Measurements from ENCODE around the gene E2F8. TPM values are rescaled to one million over a fixed set of nuclear protein-coding genes. Genes with fewer than 3 reads are reported as not detected.
A peak's percentile ranks its signal among the peaks of the same experiment; 100 is the strongest.

The E2F8 gene
- total RNA-seq, 1 donor from 2014 or later: 6.9 TPM

GRCh38 chr11:19234231-19234817 is 6.4 kb downstream of the E2F8 start:
- no peak for DNase-seq (ENCODE audit: low read depth)
- no peak overlapping the region for H3K4me3 ChIP-seq (ENCODE audit: low read depth, low read length)
- TF ChIP-seq CTCF (conservative IDR thresholded peaks at IDR 0.05; ENCODE audit: low read depth, low read length): no peak

- H3K4me3 ChIP-seq (ENCODE audit: low read depth, low read length): no peak overlapping the region
- no peak for TF ChIP-seq CTCF (conservative IDR thresholded peaks at IDR 0.05; ENCODE audit: low read depth, low read length)
- DNase-seq (ENCODE audit: low read depth): peak; percentile 68
Measured at GRCh38 chr11:19232910-19233503, 7.7 kb downstream of the E2F8 start.

- H3K4me3 ChIP-seq (ENCODE audit: low read depth, low read length): no peak overlapping the region
- no peak for TF ChIP-seq CTCF (conservative IDR thresholded peaks at IDR 0.05; ENCODE audit: low read depth, low read length)
- DNase-seq (ENCODE audit: low read depth): no peak
Measured at GRCh38 chr11:19229671-19230070, 11.1 kb downstream of the E2F8 start.

GRCh38 chr11:19228968-19229367 is 11.8 kb downstream of the E2F8 start:
- no peak overlapping the region for H3K4me3 ChIP-seq (ENCODE audit: low read depth, low read length)
- no peak for DNase-seq (ENCODE audit: low read depth)
- no peak for TF ChIP-seq CTCF (conservative IDR thresholded peaks at IDR 0.05; ENCODE audit: low read depth, low read length)

GRCh38 chr11:19226378-19227195 is 14.2 kb downstream of the E2F8 start:
- no peak overlapping the region for H3K4me3 ChIP-seq (ENCODE audit: low read depth, low read length)
- no peak for TF ChIP-seq CTCF (conservative IDR thresholded peaks at IDR 0.05; ENCODE audit: low read depth, low read length)
- DNase-seq (ENCODE audit: low read depth): no peak

- no peak for TF ChIP-seq CTCF (conservative IDR thresholded peaks at IDR 0.05; ENCODE audit: low read depth, low read length)
- H3K4me3 ChIP-seq (ENCODE audit: low read depth, low read length): no peak overlapping the region
- DNase-seq (ENCODE audit: low read depth): no peak
Measured at GRCh38 chr11:19225581-19225980, 15.2 kb downstream of the E2F8 start.
